Embryonic facial prominence (tissue), 1 donor: ENCODE measurements around the gene PLOD3.
"Not testable (repeated sequence)": the region's sequence is repeated elsewhere in the genome, so short reads cannot be mapped to it uniquely, and the experiment has no call there.

ENCODE experiments used
- DNase-seq: peaks from one replicate; pipeline ENCODE4 v3.0.0-alpha.2; 2016; ENCODE audit errors: extremely low spot score

PLOD3 gene

GRCh38 chr7:101217388-101218235 lies at the start of gene PLOD3, which contains the start of gene ZNHIT1:
Gene PLOD3 (minus strand): TSS chr7:101217581. CDS start chr7:101217274, 307 bp downstream.
Gene ZNHIT1 (plus strand): TSS chr7:101218165. CDS start chr7:101218196, 31 bp downstream.
- DNase-seq = peak; percentile 98

- no peak for DNase-seq
Measured at GRCh38 chr7:101265622-101266516, 48.5 kb upstream of the PLOD3 start.

- DNase-seq = not testable (repeated sequence)
Measured at GRCh38 chr7:101264102-101264706, 46.8 kb upstream of the PLOD3 start.

GRCh38 chr7:101258243-101258731 lies 40.9 kb upstream of the PLOD3 start:
- no peak for DNase-seq

- DNase-seq = no peak
Measured at GRCh38 chr7:101255796-101256195, 38.4 kb upstream of the PLOD3 start.

GRCh38 chr7:101253199-101253598 lies 35.8 kb upstream of the PLOD3 start:
- DNase-seq = not testable (repeated sequence)

- peak; percentile 93 for DNase-seq
Measured at GRCh38 chr7:101251871-101252659, 34.7 kb upstream of the PLOD3 start.

GRCh38 chr7:101250324-101250723 lies 32.9 kb upstream of the PLOD3 start:
- DNase-seq = no peak

GRCh38 chr7:101248276-101248675 lies 30.9 kb upstream of the PLOD3 start:
- DNase-seq = no peak

- DNase-seq = no peak
Measured at GRCh38 chr7:101245147-101245668, 27.8 kb upstream of the PLOD3 start.

GRCh38 chr7:101244375-101245146 lies 27.2 kb upstream of the PLOD3 start, which contains the start of gene FIS1:
Gene FIS1 (minus strand): TSS chr7:101245081. CDS start chr7:101245004, 77 bp downstream.
- peak; percentile 84 for DNase-seq

- no peak for DNase-seq
Measured at GRCh38 chr7:101243646-101244374, 26.4 kb upstream of the PLOD3 start.

- DNase-seq = no peak
Measured at GRCh38 chr7:101241443-101242349, 24.3 kb upstream of the PLOD3 start.

GRCh38 chr7:101241015-101241363 lies 23.6 kb upstream of the PLOD3 start:
- no peak for DNase-seq

GRCh38 chr7:101240226-101241014 lies 23.0 kb upstream of the PLOD3 start:
- no peak for DNase-seq

- DNase-seq = no peak
Measured at GRCh38 chr7:101239951-101240220, 22.5 kb upstream of the PLOD3 start.

- no peak for DNase-seq
Measured at GRCh38 chr7:101239191-101239950, 22.0 kb upstream of the PLOD3 start.
